Measurements from ENCODE around the gene EEA1.

EEA1 gene

DNA sequence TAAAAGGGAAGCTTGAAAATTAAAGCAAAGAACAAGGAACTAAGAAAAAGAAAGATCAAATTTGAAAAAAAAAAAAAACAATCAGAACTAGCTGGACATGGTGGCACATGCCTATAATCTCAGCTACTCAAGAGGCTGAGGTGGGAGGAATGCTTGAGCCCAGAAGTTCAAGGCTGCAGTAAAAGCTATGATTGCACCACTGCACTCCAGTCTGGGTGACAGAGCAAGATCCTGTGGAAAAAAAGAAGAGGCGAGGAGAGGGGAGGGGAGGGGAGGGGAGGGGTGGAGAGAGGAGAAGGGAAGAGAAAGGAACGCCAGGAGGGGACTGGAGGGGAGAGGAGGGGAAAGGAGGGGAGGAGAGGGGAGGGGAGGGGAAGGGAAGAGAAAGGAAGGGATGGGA is 43.0 kb downstream of the EEA1 start:
- TF ChIP-seq ZNF274 (IDR thresholded peaks at IDR 0.05; ENCODE audit: low read depth, low read length) = no peak
- H3K4me3 ChIP-seq (ENCODE audit: low read length) = no peak overlapping the region

DNA sequence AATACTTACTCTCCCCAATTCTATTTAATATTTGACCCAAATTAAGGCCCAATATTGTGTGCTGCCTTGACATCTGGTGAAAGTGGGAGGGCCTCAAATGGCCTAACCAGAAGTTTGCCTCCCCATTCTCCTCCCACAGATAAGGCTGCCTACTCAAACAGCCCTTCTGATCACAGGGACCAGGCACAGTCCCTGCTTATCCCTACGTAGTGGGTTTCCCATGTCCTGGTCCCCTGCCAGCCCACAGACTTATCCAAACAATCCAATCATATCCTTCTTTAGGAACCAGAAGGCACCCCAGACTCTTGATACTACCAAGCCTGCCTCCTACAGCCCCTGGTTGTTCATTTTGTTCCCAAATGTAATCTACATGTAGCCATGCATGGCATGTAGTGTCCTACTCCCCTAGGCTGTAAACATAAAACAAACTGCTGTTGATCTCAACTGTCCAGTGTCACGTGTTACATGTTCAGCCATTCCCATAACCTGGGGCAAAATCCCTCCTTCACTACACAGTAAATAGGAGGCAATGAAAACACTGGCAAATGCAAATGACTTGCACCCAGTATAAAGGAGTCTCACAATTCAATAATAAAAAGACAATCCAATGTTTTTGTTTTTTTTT is 49.3 kb downstream of the EEA1 start:
- H3K4me3 ChIP-seq (ENCODE audit: low read length) = no peak overlapping the region
- no peak for TF ChIP-seq ZNF274 (IDR thresholded peaks at IDR 0.05; ENCODE audit: low read depth, low read length)

GRCh38 chr12:92877904-92878303 is 51.2 kb downstream of the EEA1 start:
- no peak for TF ChIP-seq ZNF274 (IDR thresholded peaks at IDR 0.05; ENCODE audit: low read depth, low read length)
- H3K4me3 ChIP-seq (ENCODE audit: low read length) = no peak overlapping the region

- no peak overlapping the region for H3K4me3 ChIP-seq (ENCODE audit: low read length)
- no peak for TF ChIP-seq ZNF274 (IDR thresholded peaks at IDR 0.05; ENCODE audit: low read depth, low read length)
These were observed 52.6 kb downstream of the EEA1 start for GRCh38 chr12:92876496-92876895.

DNA sequence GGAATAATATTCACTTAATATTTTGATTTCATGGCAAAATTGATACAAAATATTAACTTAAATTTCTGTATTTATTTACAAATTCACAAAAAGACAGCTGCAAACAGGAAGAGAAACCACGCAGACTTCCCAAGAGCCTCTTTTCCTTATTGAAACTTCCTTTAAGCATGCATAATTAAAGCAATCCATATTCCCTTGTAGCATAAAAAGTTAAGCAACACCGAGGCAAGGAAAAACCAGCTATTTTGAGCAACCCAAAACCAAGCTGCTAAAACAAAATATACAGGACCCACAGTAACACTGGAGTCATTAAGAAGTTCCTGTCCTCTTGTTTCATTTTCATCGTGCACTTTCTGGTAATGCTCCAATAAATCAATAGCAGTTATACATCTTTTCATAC is 58.0 kb downstream of the EEA1 start:
- no peak overlapping the region for H3K4me3 ChIP-seq (ENCODE audit: low read length)
- no peak for TF ChIP-seq ZNF274 (IDR thresholded peaks at IDR 0.05; ENCODE audit: low read depth, low read length)

DNA sequence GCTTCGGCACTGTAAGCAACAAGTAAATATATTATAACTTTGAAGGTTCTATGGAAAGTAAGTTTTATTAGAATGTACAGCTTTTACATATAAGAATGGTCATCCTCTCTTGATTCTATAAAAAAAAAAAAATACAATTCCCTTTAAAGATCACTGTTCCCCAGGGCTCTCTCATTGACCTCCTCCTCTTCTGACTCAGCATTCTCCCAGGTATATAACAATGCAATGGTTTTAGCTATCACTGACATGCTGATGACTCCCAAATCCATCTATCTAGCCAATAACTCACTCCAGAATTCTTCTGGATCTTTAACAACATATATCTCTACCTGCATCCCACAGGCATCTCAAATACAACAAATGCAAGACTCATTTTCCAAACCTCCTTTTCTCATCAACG is 62.7 kb downstream of the EEA1 start:
- no peak overlapping the region for H3K4me3 ChIP-seq (ENCODE audit: low read length)
- no peak for TF ChIP-seq ZNF274 (IDR thresholded peaks at IDR 0.05; ENCODE audit: low read depth, low read length)

GRCh38 chr12:92863251-92863650 is 65.8 kb downstream of the EEA1 start:
- no peak for TF ChIP-seq ZNF274 (IDR thresholded peaks at IDR 0.05; ENCODE audit: low read depth, low read length)
- no peak overlapping the region for H3K4me3 ChIP-seq (ENCODE audit: low read length)

DNA sequence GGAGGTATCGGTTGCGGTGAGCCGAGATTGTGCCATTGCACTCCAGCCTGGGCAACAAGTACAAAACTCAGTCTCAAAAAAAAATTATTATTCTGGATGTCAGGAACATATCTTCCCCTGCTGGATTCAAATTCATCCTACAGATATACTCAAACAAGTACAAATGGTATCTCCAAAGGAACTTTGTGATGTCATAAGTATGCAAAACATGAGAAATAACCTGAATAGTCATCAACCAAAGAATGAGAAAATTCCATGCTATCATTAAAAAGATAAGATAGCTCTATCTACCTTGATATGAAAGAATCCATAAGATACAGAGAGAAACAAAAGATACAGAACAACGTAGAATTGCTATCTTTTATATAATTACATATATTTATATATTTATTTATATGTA is 67.7 kb downstream of the EEA1 start:
- no peak overlapping the region for H3K4me3 ChIP-seq (ENCODE audit: low read length)
- TF ChIP-seq ZNF274 (IDR thresholded peaks at IDR 0.05; ENCODE audit: low read depth, low read length) = no peak

- no peak overlapping the region for H3K4me3 ChIP-seq (ENCODE audit: low read length)
- no peak for TF ChIP-seq ZNF274 (IDR thresholded peaks at IDR 0.05; ENCODE audit: low read depth, low read length)
These were observed 68.6 kb downstream of the EEA1 start for GRCh38 chr12:92860521-92860920.

DNA sequence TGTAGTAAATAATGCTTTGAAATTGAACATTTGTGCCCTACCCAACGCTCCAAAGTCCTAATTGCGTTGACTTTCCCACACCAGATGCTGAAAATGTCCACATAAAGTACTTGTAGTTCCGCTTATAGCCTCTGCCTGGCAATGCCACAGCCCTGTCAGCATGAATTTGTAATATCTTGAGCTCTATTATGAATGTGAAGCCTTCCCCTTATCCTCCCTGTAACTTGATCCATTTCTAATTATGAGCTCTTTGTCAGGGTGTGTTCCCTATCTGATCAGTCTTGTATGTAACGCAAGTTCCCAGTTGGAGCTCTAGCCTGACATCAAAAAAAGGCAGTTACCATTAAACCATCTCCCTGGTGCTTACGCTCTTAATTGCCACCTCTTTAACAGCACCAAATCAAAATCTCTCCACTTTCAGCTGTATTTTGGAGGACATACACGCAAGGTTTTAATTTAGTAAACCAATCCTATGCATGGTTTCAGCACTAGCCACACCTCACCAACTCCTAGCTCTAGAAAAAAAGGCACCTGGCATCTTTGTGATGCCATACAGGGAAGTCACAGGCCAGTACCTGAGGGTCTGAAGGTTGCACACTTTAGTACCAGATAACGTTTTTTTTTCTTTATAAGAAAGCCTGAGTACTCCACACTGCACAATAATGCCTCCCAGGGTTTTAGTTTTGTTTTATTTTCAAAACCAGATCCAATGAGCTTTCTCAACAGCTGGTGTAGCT is 69.3 kb downstream of the EEA1 start:
- TF ChIP-seq ZNF274 (IDR thresholded peaks at IDR 0.05; ENCODE audit: low read depth, low read length) = no peak
- H3K4me3 ChIP-seq (ENCODE audit: low read length) = no peak overlapping the region

GRCh38 chr12:92857818-92858217 is 71.3 kb downstream of the EEA1 start:
- TF ChIP-seq ZNF274 (IDR thresholded peaks at IDR 0.05; ENCODE audit: low read depth, low read length) = no peak
- no peak overlapping the region for H3K4me3 ChIP-seq (ENCODE audit: low read length)

DNA sequence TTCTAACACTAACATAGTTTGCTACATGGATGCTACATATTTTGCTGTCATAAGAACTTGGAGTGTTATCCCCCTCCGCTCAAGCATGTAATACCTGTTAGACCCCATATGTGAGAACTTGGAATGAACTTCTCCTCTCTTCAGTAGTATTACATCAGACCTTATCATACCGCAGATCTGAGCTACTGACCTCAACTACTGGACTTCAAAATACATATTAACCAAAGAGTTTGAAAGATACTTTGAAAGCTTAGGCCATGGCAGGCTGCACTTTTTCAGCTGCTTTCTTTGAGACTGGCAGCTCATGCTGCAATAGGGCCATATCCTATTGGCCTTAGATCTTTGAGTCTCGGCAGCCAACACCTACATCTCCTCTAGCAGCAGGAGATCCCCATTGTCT is 74.8 kb downstream of the EEA1 start:
- no peak for TF ChIP-seq ZNF274 (IDR thresholded peaks at IDR 0.05; ENCODE audit: low read depth, low read length)
- H3K4me3 ChIP-seq (ENCODE audit: low read length) = no peak overlapping the region

- no peak for TF ChIP-seq ZNF274 (IDR thresholded peaks at IDR 0.05; ENCODE audit: low read depth, low read length)
- H3K4me3 ChIP-seq (ENCODE audit: low read length) = no peak overlapping the region
These were observed 80.4 kb downstream of the EEA1 start for GRCh38 chr12:92848740-92849139.

DNA sequence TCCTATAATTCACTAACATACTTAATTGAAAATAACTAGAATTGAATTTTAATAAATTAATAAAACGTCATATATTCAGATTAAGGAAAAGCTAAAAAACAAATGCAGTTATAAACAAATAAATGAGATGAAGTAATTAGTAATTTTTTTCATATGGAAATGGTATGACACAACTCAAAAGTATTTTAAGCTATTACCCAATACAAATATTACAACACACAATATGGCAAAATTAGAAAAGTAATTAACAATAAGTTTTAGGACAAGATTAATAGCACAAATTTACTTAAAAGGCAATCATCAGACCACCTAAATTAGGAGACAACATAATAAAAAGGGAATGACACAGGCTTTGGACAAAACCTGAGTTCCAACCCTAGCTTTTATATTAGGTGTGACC is 81.7 kb downstream of the EEA1 start:
- no peak overlapping the region for H3K4me3 ChIP-seq (ENCODE audit: low read length)
- TF ChIP-seq ZNF274 (IDR thresholded peaks at IDR 0.05; ENCODE audit: low read depth, low read length) = no peak

GRCh38 chr12:92845329-92845728 is 83.8 kb downstream of the EEA1 start:
- no peak for TF ChIP-seq ZNF274 (IDR thresholded peaks at IDR 0.05; ENCODE audit: low read depth, low read length)
- H3K4me3 ChIP-seq (ENCODE audit: low read length) = no peak overlapping the region

Measured in GM08714 (cell line).